PC-9 (cell line): ENCODE results near the gene CXCR5. TPM values are rescaled to one million over a fixed set of nuclear protein-coding genes. Genes with fewer than 3 reads are reported as not detected.

Experiments used
- BruUV-seq: library from RNA; stranded (reverse); fragments of 400-500 nt; replicated peaks from 2 replicates; lab custom pipeline; 2021; lab: Mats Ljungman, UMichigan
- CTCF ChIA-PET: fragments of 300-600 bp; sonication (Branson Sonifier 250); formaldehyde crosslinking; loops from one replicate; lab custom pipeline; 2022; ENCODE audit warnings: antibody characterized with exemption; lab: Charles Lee
- POLR2A ChIA-PET: fragments of 300-600 bp; sonication (Branson Sonifier 250); formaldehyde crosslinking; loops from one replicate; lab custom pipeline; 2022; ENCODE audit warnings: antibody characterized with exemption; ENCODE audit not compliant: unreplicated experiment; lab: Charles Lee
- DNase-seq, 2 experiments: peaks; one replicate each; pipeline versions ENCODE4 v3.0.0 to v3.0.0-alpha.2; 2015 to 2022; ENCODE audit warnings: mixed read lengths in 1 of 2
- H2AFZ ChIP-seq: fragments of 200-600 bp; sonication (generic); 2 replicates; pipeline ENCODE4 v1.8.1; 2017; ENCODE audit warnings: antibody characterized with exemption
- H3F3A ChIP-seq: fragments of 200-600 bp; sonication (generic); 2 replicates; pipeline ENCODE4 v1.8.1; 2017; ENCODE audit warnings: antibody characterized with exemption, mild to moderate bottlenecking, low read depth; ENCODE audit not compliant: insufficient read depth
- H3K27ac ChIP-seq: fragments of 200-600 bp; sonication (generic); 2 replicates; pipeline ENCODE4 v1.6.1; 2016; ENCODE audit warnings: mixed run types
- H3K27me3 ChIP-seq: fragments of 200-600 bp; sonication (generic); 2 replicates; pipeline ENCODE4 v1.6.1; 2016; ENCODE audit warnings: low read depth, mixed run types; ENCODE audit not compliant: insufficient read depth
- H3K36me3 ChIP-seq: fragments of 200-600 bp; sonication (generic); 2 replicates; pipeline ENCODE4 v1.6.1; 2016; ENCODE audit warnings: low read depth, mixed run types
- H3K4me1 ChIP-seq: fragments of 200-600 bp; sonication (generic); replicated peaks from 2 replicates; pipeline ENCODE4 v1.6.1; 2016; ENCODE audit warnings: mixed run types; ENCODE audit not compliant: insufficient read depth
- H3K4me2 ChIP-seq: fragments of 200-600 bp; sonication (generic); 2 replicates; pipeline ENCODE4 v1.6.1; 2017; ENCODE audit warnings: mixed run types
- H3K4me3 ChIP-seq: fragments of 200-600 bp; sonication (generic); 2 replicates; pipeline ENCODE4 v1.6.1; 2016; ENCODE audit warnings: mixed run types
- H3K79me2 ChIP-seq: fragments of 200-600 bp; sonication (generic); 2 replicates; pipeline ENCODE4 v1.6.1; 2017; ENCODE audit warnings: low read depth, mixed run types
- H3K9me2 ChIP-seq: fragments of 200-600 bp; sonication (generic); 2 replicates; pipeline ENCODE4 v1.8.1; 2017; ENCODE audit warnings: mild to moderate bottlenecking; ENCODE audit not compliant: insufficient read depth
- H3K9me3 ChIP-seq: fragments of 200-600 bp; sonication (generic); 2 replicates; pipeline ENCODE4 v1.8.1; 2016; ENCODE audit warnings: low read depth; ENCODE audit not compliant: insufficient read depth
- H4K20me1 ChIP-seq: fragments of 200-600 bp; sonication (generic); 2 replicates; pipeline ENCODE4 v1.8.1; 2017; ENCODE audit not compliant: insufficient read depth
- CTCF ChIP-seq: fragments of 200-600 bp; sonication (generic); conservative IDR thresholded peaks from 2 replicates; pipeline ENCODE4 v1.6.1; 2017; ENCODE audit warnings: mixed run types, antibody characterized with exemption, mild to moderate bottlenecking, moderate library complexity
- EZH2 ChIP-seq: fragments of 200-600 bp; sonication (generic); IDR thresholded peaks from 2 replicates; pipeline ENCODE4 v1.8.0; 2017; ENCODE audit warnings: antibody characterized with exemption, low read depth
- intact Hi-C: fragments of 100-400 bp; cut with micrococcal nuclease; formaldehyde crosslinking; loops from one replicate; pipeline ENCODE4 v1.10.0; 2022; ENCODE audit not compliant: unreplicated experiment
- total RNA-seq: library from RNA; stranded (reverse); gene quantifications from 2 replicates; pipeline ENCODE4 v1.2.3, GENCODE V29; 2021

CXCR5 gene
- total RNA-seq, 1 experiment from 2014 or later: not detected

DNA sequence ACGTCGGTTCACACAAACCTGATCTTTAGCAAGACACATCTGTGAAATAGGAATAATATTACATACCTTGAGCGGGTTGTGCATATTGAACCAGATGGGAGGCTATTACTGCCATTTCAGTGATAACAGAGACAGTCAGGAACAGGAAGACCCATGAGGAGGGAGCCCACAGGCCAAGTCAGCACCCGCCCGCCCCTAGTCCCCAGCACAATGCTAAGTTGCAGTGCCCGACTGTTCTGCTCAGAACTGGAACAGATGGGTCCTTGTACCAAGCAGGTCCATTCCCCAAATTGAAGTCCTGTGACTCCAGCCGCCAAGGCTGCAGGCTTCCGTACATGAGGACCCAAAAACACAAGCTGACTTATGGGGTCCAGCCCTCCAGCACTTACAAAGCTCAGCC lies 9.3 kb downstream of the CXCR5 start:
- Histone ChIP-seq H3K9me3 (no peaks in the 10 kb centered on the region), H3K4me3 (no peak overlapping the region), H3K27ac (no peak overlapping the region), H4K20me1 (peaks cover 6% of the 10 kb centered on the region; the same call in 1 of the 2 replicates), H3K4me2 (no peak overlapping the region), H3K36me3 (no peaks in the 10 kb centered on the region), H2AFZ (no peak overlapping the region), H3K27me3 (no peaks in the 10 kb centered on the region), H3F3A (peaks cover 42% of the 10 kb centered on the region; the same call in 1 of the 2 replicates), H3K79me2 (no peaks in the 10 kb centered on the region), H3K9me2 (no peaks in the 10 kb centered on the region), H3K4me1 (peaks cover 18% of the 10 kb centered on the region)
- TF ChIP-seq CTCF (no peak), EZH2 (no peak)
- ChIA-PET CTCF (no interaction called here), POLR2A (no interaction called here)
- DNase-seq: no peak
- no TSS peak for BruUV-seq
- intact Hi-C loops: no loop called here

- 0 out of 2 replicates have a peak, but pooled peaks cover under 1% of the 10 kb centered on the region for H3K36me3 ChIP-seq
- H2AFZ ChIP-seq: no peak overlapping the region
- no peak for DNase-seq
- no peak overlapping the region for H3K4me2 ChIP-seq
- no peaks in the 10 kb centered on the region for H3K9me3 ChIP-seq
- H3K4me1 ChIP-seq: peaks cover 11% of the 10 kb centered on the region
- BruUV-seq: no TSS peak
- H3K27ac ChIP-seq: no peak overlapping the region
- H3F3A ChIP-seq: peaks cover 45% of the 10 kb centered on the region; the same call in 1 of the 2 replicates
- intact Hi-C loops: no loop called here
- ChIA-PET CTCF (no interaction called here), POLR2A (no interaction called here)
- H3K27me3 ChIP-seq: no peaks in the 10 kb centered on the region
- no peaks in the 10 kb centered on the region for H3K79me2 ChIP-seq
- TF ChIP-seq CTCF (no peak), EZH2 (no peak)
- no peak overlapping the region for H3K4me3 ChIP-seq
- no peaks in the 10 kb centered on the region for H3K9me2 ChIP-seq
- H4K20me1 ChIP-seq: peaks cover 10% of the 10 kb centered on the region
Observed at GRCh38 chr11:118893662-118894061, 10.0 kb downstream of the CXCR5 start.

GRCh38 chr11:118894192-118894591 lies 10.5 kb downstream of the CXCR5 start:
- peaks cover 6% of the 10 kb centered on the region for H3K4me1 ChIP-seq
- BruUV-seq: no TSS peak

More at GRCh38 chr11:118894192-118894591, 10.5 kb downstream of the CXCR5 start:
- POLR2A ChIA-PET: no interaction called here
- TF ChIP-seq CTCF (no peak), EZH2 (no peak)
- no peaks in the 10 kb centered on the region for H3K9me2 ChIP-seq
- intact Hi-C loops: no loop called here
- H4K20me1 ChIP-seq: peaks cover 15% of the 10 kb centered on the region
- H3K27me3 ChIP-seq: no peaks in the 10 kb centered on the region
- no peaks in the 10 kb centered on the region for H3K9me3 ChIP-seq
- H3K36me3 ChIP-seq: peaks cover 6% of the 10 kb centered on the region; the same call in 1 of the 2 replicates
- CTCF ChIA-PET: interaction anchor here (0.5 kb wide), 1 partner anchor 100 kb away, joined by 3 read pairs; no protein-coding TSS in a partner anchor
- no peak overlapping the region for H3K27ac ChIP-seq
- no peak overlapping the region for H3K4me2 ChIP-seq
- no peak for DNase-seq
- peaks cover 43% of the 10 kb centered on the region; the same call in 1 of the 2 replicates for H3F3A ChIP-seq
- H2AFZ ChIP-seq: no peak overlapping the region
- no peak overlapping the region for H3K4me3 ChIP-seq
- no peaks in the 10 kb centered on the region for H3K79me2 ChIP-seq
